ENCODE data around the gene SIRT4.

GRCh38 chr12:120337730-120338129 is 35.6 kb downstream of the SIRT4 start:
- TF ChIP-seq CTCF (IDR thresholded peaks at IDR 0.05) = no peak
- no peak for TF ChIP-seq POLR2A (IDR thresholded peaks at IDR 0.05)

All from adrenal gland (tissue), 5 donors.